Endothelial cell of umbilical vein (primary cell): Measurements from ENCODE around the gene PNPLA7. TPM values are rescaled to one million over a fixed set of nuclear protein-coding genes. Genes with fewer than 3 reads are reported as not detected.

Experiments
- BruUV-seq: library from RNA; stranded (reverse); fragments of 400-500 nt; replicated peaks from 2 replicates; lab custom pipeline; 2021; lab: Mats Ljungman, UMichigan
- CTCF ChIA-PET: fragments of 300-600, 350-600 bp; sonication (Branson Sonifier 250); formaldehyde crosslinking; loops from one replicate; lab custom pipeline; 2021; ENCODE audit warnings: antibody characterized with exemption, inconsistent platforms; lab: Charles Lee
- POLR2A ChIA-PET: fragments of 300-600, 350-600 bp; sonication (Branson Sonifier 250); formaldehyde crosslinking; loops from one replicate; lab custom pipeline; 2021; ENCODE audit warnings: antibody characterized with exemption, inconsistent platforms; lab: Charles Lee
- DNase-seq: peaks from one replicate; pipeline ENCODE4 v3.0.0-alpha.2; 2011; ENCODE audit warnings: low read depth, low spot score
- FAIRE-seq: peaks from 2 replicates; lab custom pipeline; 2011; peaks lifted over from hg19 to GRCh38; lab: Jason Lieb, UNC
- H2AFZ ChIP-seq: 2 replicates; pipeline ENCODE4 v1.6.0; 2012; ENCODE audit warnings: low read depth, low read length, control low read depth, inconsistent platforms
- H3K27ac ChIP-seq: 2 replicates; pipeline ENCODE4 v1.5.1; 2011; ENCODE audit warnings: low read depth, mild to moderate bottlenecking, control low read depth, low read length, moderate library complexity; ENCODE audit not compliant: insufficient read depth
- H3K27me3 ChIP-seq, 2 experiments: 2 replicates each; pipeline versions ENCODE4 v1.6.0 to v1.6.1; 2011; ENCODE audit warnings: low read length in 2 of 2, mixed read lengths in 1 of 2; ENCODE audit not compliant: control insufficient read depth in 2 of 2, insufficient read depth in 2 of 2
- H3K36me3 ChIP-seq, 2 experiments: 2 replicates in 1 of 2; 3 replicates in 1 of 2; pipeline ENCODE4 v1.5.1; 2011; ENCODE audit warnings: low read length in 2 of 2, mild to moderate bottlenecking in 1 of 2, moderate library complexity in 1 of 2; ENCODE audit not compliant: control insufficient read depth in 2 of 2, insufficient read depth in 2 of 2; ENCODE audit errors: extremely low read depth in 1 of 2
- H3K4me1 ChIP-seq: 3 replicates; pipeline ENCODE4 v1.5.1; 2011; ENCODE audit warnings: mild to moderate bottlenecking, low read length; ENCODE audit not compliant: control insufficient read depth, insufficient read depth; ENCODE audit errors: extremely low read depth
- H3K4me2 ChIP-seq: 2 replicates; pipeline ENCODE4 v1.6.1; 2011; ENCODE audit warnings: low read length, control low read depth, mixed read lengths; ENCODE audit not compliant: insufficient read depth
- H3K4me3 ChIP-seq, 3 experiments: fragments of 200-600 bp in 1 of 3; sonication (generic), shearing (Covaris generic) in 1 of 3; replicated peaks in 1 of 3; 2 replicates each; pipeline ENCODE4 v1.5.1; 2011 to 2016; ENCODE audit warnings: control low read depth in 3 of 3, low read length in 3 of 3, mild to moderate bottlenecking in 2 of 3, inconsistent platforms in 1 of 3, low read depth in 1 of 3, moderate library complexity in 1 of 3; ENCODE audit not compliant: insufficient read depth in 1 of 3
- H3K79me2 ChIP-seq: 2 replicates; pipeline ENCODE4 v1.6.0; 2012; ENCODE audit warnings: low read length, inconsistent platforms; ENCODE audit not compliant: control insufficient read depth, insufficient read depth
- H3K9ac ChIP-seq: replicated peaks from 2 replicates; pipeline ENCODE3; 2011; ENCODE audit warnings: low read length, control low read depth; ENCODE audit not compliant: insufficient read depth; ENCODE audit errors: extremely low read depth
- H3K9me1 ChIP-seq: replicated peaks from 3 replicates; pipeline ENCODE4 v1.6.0; 2011; ENCODE audit warnings: mild to moderate bottlenecking, low read length; ENCODE audit not compliant: control insufficient read depth, insufficient read depth; ENCODE audit errors: extremely low read depth
- H3K9me3 ChIP-seq: replicated peaks from 2 replicates; pipeline ENCODE4 v1.5.1; 2012; ENCODE audit warnings: low read length, inconsistent platforms; ENCODE audit not compliant: control insufficient read depth, insufficient read depth
- H4K20me1 ChIP-seq: replicated peaks from 2 replicates; pipeline ENCODE3; 2011; ENCODE audit warnings: mild to moderate bottlenecking, low read length; ENCODE audit not compliant: control insufficient read depth, insufficient read depth; ENCODE audit errors: extremely low read depth
- EZH2 ChIP-seq: IDR thresholded peaks from 2 replicates; pipeline ENCODE4 v1.6.1; 2012; ENCODE audit warnings: borderline replicate concordance, low read depth, mild to moderate bottlenecking, moderate library complexity, low read length, inconsistent platforms; ENCODE audit not compliant: severe bottlenecking
- FOS ChIP-seq: IDR thresholded peaks from 2 replicates; pipeline ENCODE4 v1.6.1; 2011; ENCODE audit warnings: mild to moderate bottlenecking, low read length, moderate library complexity, borderline replicate concordance; ENCODE audit not compliant: insufficient read depth
- GATA2 ChIP-seq: IDR thresholded peaks from 2 replicates; pipeline ENCODE4 v1.7.0; 2011; ENCODE audit warnings: low read depth, mild to moderate bottlenecking, moderate library complexity, mixed read lengths, low read length; ENCODE audit not compliant: insufficient read length, insufficient read depth
- JUN ChIP-seq: IDR thresholded peaks from 2 replicates; pipeline ENCODE4 v1.6.1; 2011; ENCODE audit warnings: borderline replicate concordance, low read depth; ENCODE audit not compliant: insufficient read length, insufficient read depth
- MYC ChIP-seq: IDR thresholded peaks from one replicate; pipeline ENCODE4 v1.6.1; 2011; ENCODE audit warnings: mild to moderate bottlenecking, low read depth, low read length
- POLR2A ChIP-seq: IDR thresholded peaks from 2 replicates; pipeline ENCODE4 v1.6.1; 2012; ENCODE audit warnings: low read depth, mild to moderate bottlenecking, control low read depth, low read length
- POLR2AphosphoS5 ChIP-seq: IDR thresholded peaks from 2 replicates; pipeline ENCODE4 v1.6.1; 2012; ENCODE audit warnings: low read depth, mild to moderate bottlenecking, control low read depth, low read length, moderate library complexity; ENCODE audit not compliant: insufficient read depth
- dilution Hi-C: fragments of 300-500 bp; cut with MboI; formaldehyde crosslinking; loops from one replicate; pipeline ENCODE4 v1.15.0; 2019; ENCODE audit warnings: low sequenced_read_pairs; ENCODE audit not compliant: extremely low pct_ligation_motif_present
- intact Hi-C: fragments of 100-400 bp; cut with micrococcal nuclease; formaldehyde crosslinking; loops from one replicate; pipeline ENCODE4 v1.10.0; 2022
- polyA plus RNA-seq, 4 experiments: library from polyadenylated mRNA; depleted of rRNA in 3 of 4; stranded (reverse) in 3 of 4; unstranded in 1 of 4; fragments of >200 nt; gene quantifications; 2 replicates each; pipeline versions ENCODE4 v1.2.1 to v1.2.3, GENCODE V29; 2011 to 2012; ENCODE audit warnings: missing spikeins in 1 of 4
- total RNA-seq: library from RNA; stranded (reverse); gene quantifications from 2 replicates; pipeline ENCODE4 v1.2.3, GENCODE V29; 2021
- TF ChIP-seq, protein P1 (sequence below): IDR thresholded peaks from 2 replicates; pipeline ENCODE4 v1.6.1; 2011; ENCODE audit not compliant: insufficient read depth, insufficient read length
- TF ChIP-seq, protein P2 (sequence below), 2 donors: IDR thresholded peaks; 1 replicate in 1 of 2; 2 replicates in 1 of 2; pipeline ENCODE4 v1.5.1; 2011; ENCODE audit warnings: low read length in 2 of 2, mild to moderate bottlenecking in 2 of 2, moderate library complexity in 2 of 2, control low read depth in 1 of 2, inconsistent platforms in 1 of 2, low read depth in 1 of 2; ENCODE audit not compliant: insufficient read depth in 1 of 2; ENCODE audit errors: extremely low read depth in 1 of 2

The PNPLA7 gene
- total and polyA plus RNA-seq, 2 donors (not counting 3 experiments of a cell fraction or from before 2014, with no cell fraction given): 1.0 to 1.9 TPM

DNA sequence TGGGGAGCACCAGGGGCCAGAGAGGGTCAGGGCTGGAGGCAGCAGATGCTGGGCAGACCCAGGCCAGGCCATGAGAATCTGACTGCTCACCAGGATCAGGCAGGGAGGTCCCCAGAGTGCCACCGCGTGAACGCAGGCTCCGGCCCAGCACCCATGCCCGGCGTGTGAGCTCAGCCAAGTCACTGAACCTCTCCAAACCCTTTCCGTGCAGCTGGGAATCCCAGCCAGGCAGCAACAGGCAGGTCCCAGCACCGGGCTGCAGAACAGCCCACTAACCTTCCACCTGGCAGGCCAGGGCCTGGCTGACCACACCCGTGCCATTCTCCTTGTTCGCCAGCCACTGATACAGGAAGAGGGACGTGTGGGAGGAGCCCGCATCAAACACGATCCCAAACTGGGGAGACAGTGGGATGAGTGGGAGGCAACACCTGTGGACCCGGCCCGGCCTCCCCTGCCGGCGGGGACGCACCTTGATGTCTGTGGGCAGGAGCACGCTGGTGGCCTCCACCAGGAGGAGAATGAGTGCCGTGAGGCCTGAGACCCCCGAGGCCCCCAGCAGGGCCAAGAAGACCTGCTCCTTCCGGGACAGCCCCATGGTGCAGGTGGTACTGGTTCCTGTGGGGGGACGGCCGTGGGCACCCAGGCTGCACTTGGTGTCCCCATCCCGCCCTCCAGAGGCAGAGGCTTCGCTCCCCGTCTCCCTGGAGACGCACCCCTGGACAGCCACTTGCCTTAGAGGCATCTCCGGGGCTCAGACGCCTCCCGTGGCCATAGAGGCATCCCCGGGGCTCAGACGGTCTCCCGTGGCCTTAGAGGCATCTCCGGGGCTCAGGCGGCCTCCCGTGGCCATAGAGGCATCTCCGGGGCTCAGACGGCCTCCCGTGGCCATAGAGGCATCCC, 112.3 kb downstream of the PNPLA7 start:
- CTCF ChIA-PET: interaction anchor here (1.2 to 1.6 kb wide), 6 partner anchors 14 to 151 kb away, joined by 3 to 11 read pairs (median 4); partner anchors contain the start of genes EXD3, NOXA1 and NRARP
- Histone ChIP-seq H3K4me1 (no peaks in the 10 kb centered on the region), H3K79me2 (no peaks in the 10 kb centered on the region), H3K27me3 (no peaks in the 10 kb centered on the region), H3K4me3 (no peak overlapping the region), H3K36me3 (no peaks in the 10 kb centered on the region), H3K9ac (no peak overlapping the region), H3K9me1 (no peaks in the 10 kb centered on the region), H3K4me2 (no peak overlapping the region), H3K9me3 (no peaks in the 10 kb centered on the region), H3K27ac (no peak overlapping the region), H4K20me1 (no peaks in the 10 kb centered on the region), H2AFZ (no peak overlapping the region)
- POLR2A ChIA-PET: no interaction called here
- DNase-seq (no peak), FAIRE-seq (no peak)
- intact Hi-C loops (no loop called here), dilution Hi-C loops (no loop called here)
- no TSS peak for BruUV-seq
- TF ChIP-seq POLR2AphosphoS5 (no peak), MYC (no peak), GATA2 (no peak), POLR2A (no peak), FOS (no peak), EZH2 (no peak), JUN (no peak)
- TF ChIP-seq, protein P1, sequence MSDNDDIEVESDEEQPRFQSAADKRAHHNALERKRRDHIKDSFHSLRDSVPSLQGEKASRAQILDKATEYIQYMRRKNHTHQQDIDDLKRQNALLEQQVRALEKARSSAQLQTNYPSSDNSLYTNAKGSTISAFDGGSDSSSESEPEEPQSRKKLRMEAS: no peak
- TF ChIP-seq, protein P2, sequence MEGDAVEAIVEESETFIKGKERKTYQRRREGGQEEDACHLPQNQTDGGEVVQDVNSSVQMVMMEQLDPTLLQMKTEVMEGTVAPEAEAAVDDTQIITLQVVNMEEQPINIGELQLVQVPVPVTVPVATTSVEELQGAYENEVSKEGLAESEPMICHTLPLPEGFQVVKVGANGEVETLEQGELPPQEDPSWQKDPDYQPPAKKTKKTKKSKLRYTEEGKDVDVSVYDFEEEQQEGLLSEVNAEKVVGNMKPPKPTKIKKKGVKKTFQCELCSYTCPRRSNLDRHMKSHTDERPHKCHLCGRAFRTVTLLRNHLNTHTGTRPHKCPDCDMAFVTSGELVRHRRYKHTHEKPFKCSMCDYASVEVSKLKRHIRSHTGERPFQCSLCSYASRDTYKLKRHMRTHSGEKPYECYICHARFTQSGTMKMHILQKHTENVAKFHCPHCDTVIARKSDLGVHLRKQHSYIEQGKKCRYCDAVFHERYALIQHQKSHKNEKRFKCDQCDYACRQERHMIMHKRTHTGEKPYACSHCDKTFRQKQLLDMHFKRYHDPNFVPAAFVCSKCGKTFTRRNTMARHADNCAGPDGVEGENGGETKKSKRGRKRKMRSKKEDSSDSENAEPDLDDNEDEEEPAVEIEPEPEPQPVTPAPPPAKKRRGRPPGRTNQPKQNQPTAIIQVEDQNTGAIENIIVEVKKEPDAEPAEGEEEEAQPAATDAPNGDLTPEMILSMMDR (IDR thresholded peaks at IDR 0.05; ENCODE audit: extremely low read depth in 1 of 2, insufficient read depth in 1 of 2, low read depth in 1 of 2, low read length in 2 of 2): no peak
